Smooth muscle cell (in vitro differentiated cells): ENCODE data around the gene VAMP3. TPM values are rescaled to one million over a fixed set of nuclear protein-coding genes. Genes with fewer than 3 reads are reported as not detected.

Experiments used
- DNase-seq: peaks from one replicate; lab custom pipeline; 2025; ENCODE audit not compliant: unreplicated experiment; lab: John Stamatoyannopoulos, UW
- H2AFZ ChIP-seq: fragments of 200-600 bp; sonication (generic); 2 replicates; pipeline ENCODE4 v1.6.0; 2016; ENCODE audit warnings: antibody characterized with exemption, low read depth, mild to moderate bottlenecking
- H3F3A ChIP-seq: fragments of 200-600 bp; sonication (generic); 2 replicates; pipeline ENCODE4 v1.6.0; 2017; ENCODE audit warnings: antibody characterized with exemption, low read depth
- H3K27ac ChIP-seq: fragments of 200-600 bp; sonication (generic); 2 replicates; pipeline ENCODE4 v1.5.1; 2016; ENCODE audit warnings: low read depth, mild to moderate bottlenecking
- H3K27me3 ChIP-seq: fragments of 200-600 bp; sonication (generic); 2 replicates; pipeline ENCODE4 v1.6.1; 2016; ENCODE audit warnings: low read depth, mild to moderate bottlenecking
- H3K36me3 ChIP-seq: fragments of 200-600 bp; sonication (generic); 2 replicates; pipeline ENCODE4 v1.5.1; 2016; ENCODE audit warnings: low read depth
- H3K4me1 ChIP-seq: fragments of 200-600 bp; sonication (generic); 2 replicates; pipeline ENCODE4 v1.5.1; 2016; ENCODE audit warnings: low read depth
- H3K4me2 ChIP-seq: fragments of 200-600 bp; sonication (generic); 2 replicates; pipeline ENCODE4 v1.6.0; 2016; ENCODE audit warnings: mild to moderate bottlenecking
- H3K4me3 ChIP-seq: fragments of 200-600 bp; sonication (generic); 2 replicates; pipeline ENCODE4 v1.5.1; 2016; ENCODE audit warnings: mild to moderate bottlenecking
- H3K79me2 ChIP-seq: fragments of 200-600 bp; sonication (generic); 2 replicates; pipeline ENCODE4 v1.6.0; 2016; ENCODE audit warnings: low read depth, mild to moderate bottlenecking
- H3K9ac ChIP-seq: fragments of 200-600 bp; sonication (generic); 2 replicates; pipeline ENCODE4 v1.6.0; 2016; ENCODE audit warnings: low read depth
- H3K9me3 ChIP-seq: fragments of 200-600 bp; sonication (generic); replicated peaks from 2 replicates; pipeline ENCODE4 v1.5.1; 2016; ENCODE audit warnings: low read depth
- H4K20me1 ChIP-seq: fragments of 200-600 bp; sonication (generic); 2 replicates; pipeline ENCODE4 v1.6.0; 2016; ENCODE audit warnings: low read depth
- WGBS: methylation state at CpG from one replicate; pipeline ENCODE4 v1.1.7; 2016; ENCODE audit warnings: low lambda C conversion rate; 5-methylcytosine and 5-hydroxymethylcytosine counted together
- polyA plus RNA-seq: library from polyadenylated mRNA; unstranded; fragments of >200 nt; fragmentation: Nextera tagmentation; extraction: Ambion mirVana; gene quantifications from 2 replicates; pipeline ENCODE4 v1.2.1, GENCODE V29; 2016
- total RNA-seq: library from RNA; depleted of rRNA; stranded (reverse); fragments of >200 nt; gene quantifications from 2 replicates; pipeline ENCODE4 v1.2.3, GENCODE V29; 2014
- TF ChIP-seq, protein P1 (sequence below): fragments of 200-600 bp; sonication (generic); IDR thresholded peaks from 2 replicates; pipeline ENCODE4 v1.5.1; 2017; ENCODE audit warnings: borderline replicate concordance, mild to moderate bottlenecking, antibody characterized with exemption; ENCODE audit not compliant: insufficient read depth, poor library complexity, severe bottlenecking

The VAMP3 gene
- total and polyA plus RNA-seq, 2 experiments from 2014 or later: 97.4 to 146 TPM

DNA sequence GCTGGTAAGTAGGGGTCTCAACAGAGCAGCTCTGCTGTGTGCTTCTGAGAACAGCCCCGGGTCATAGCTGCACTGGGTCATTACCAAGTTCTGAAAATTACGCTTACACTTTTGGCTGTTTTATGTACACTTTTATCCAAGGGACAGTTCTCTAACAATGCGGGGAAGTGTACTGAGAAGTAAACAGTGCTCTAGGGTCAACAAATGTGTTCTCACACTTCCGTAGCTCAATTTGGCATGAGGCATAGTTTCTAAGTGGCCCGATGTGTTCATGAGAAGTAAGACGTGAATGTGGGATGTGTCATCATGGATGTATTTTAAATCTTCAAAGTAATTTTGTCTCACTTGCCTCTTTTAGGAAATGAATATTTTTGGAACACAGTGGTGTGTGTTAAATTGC is 10.9 kb upstream of the VAMP3 start:
- no peak for DNase-seq
- WGBS: 93% methylated on average over 6 of the region's 6 CpGs
- TF ChIP-seq, protein P1, sequence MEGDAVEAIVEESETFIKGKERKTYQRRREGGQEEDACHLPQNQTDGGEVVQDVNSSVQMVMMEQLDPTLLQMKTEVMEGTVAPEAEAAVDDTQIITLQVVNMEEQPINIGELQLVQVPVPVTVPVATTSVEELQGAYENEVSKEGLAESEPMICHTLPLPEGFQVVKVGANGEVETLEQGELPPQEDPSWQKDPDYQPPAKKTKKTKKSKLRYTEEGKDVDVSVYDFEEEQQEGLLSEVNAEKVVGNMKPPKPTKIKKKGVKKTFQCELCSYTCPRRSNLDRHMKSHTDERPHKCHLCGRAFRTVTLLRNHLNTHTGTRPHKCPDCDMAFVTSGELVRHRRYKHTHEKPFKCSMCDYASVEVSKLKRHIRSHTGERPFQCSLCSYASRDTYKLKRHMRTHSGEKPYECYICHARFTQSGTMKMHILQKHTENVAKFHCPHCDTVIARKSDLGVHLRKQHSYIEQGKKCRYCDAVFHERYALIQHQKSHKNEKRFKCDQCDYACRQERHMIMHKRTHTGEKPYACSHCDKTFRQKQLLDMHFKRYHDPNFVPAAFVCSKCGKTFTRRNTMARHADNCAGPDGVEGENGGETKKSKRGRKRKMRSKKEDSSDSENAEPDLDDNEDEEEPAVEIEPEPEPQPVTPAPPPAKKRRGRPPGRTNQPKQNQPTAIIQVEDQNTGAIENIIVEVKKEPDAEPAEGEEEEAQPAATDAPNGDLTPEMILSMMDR: no peak

DNA sequence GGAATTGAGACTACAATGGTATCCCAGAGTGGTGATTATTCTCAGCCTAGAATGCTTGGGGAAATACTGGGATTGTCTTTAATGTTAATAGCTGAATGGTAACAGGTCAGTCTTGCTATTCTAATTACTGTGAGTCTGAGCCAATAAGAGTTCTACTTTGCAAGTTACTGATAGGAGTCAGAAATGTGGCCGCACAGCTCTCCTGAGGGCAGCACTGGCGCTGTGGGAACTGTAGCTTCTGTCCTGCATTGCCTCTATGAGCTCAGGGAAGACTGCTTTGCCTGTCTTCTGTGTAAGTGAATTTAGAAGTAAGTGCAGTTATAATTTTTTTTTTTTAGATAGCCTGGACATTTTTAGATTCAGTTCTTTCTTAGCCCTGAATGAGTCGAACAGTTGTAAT is 10.0 kb upstream of the VAMP3 start:
- DNase-seq: no peak

More for the DNA sequence above, 10.9 kb upstream of the VAMP3 start:
- Histone ChIP-seq H3K4me1 (no peaks in the 10 kb centered on the region), H2AFZ (no peak overlapping the region), H3K9ac (no peak overlapping the region), H3K4me3 (no peak overlapping the region), H3F3A (no peaks in the 10 kb centered on the region), H3K4me2 (no peak overlapping the region), H4K20me1 (no peaks in the 10 kb centered on the region), H3K9me3 (no peaks in the 10 kb centered on the region), H3K36me3 (no peaks in the 10 kb centered on the region), H3K79me2 (no peaks in the 10 kb centered on the region), H3K27ac (no peak overlapping the region), H3K27me3 (no peaks in the 10 kb centered on the region)

DNA sequence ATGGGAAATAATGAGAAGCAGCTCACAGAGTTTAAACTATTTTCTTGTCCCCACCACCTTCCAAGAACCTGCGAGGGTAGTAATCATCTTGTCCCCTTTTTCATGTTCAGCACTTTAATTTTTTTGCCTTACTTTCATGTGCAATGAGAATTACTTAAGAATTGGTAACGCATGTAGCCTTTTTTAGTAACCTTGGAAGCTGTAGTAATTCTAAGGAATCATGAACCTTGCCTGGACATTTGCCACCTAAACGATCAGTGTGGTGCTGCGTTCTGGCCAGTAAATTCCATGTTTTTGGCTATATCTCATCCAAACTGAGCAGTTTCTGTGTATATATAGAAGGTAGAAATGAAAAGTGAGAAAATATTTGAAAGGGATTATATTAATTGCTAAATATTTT is 3.9 kb upstream of the VAMP3 start:
- H3K9ac ChIP-seq: no peak overlapping the region
- H2AFZ ChIP-seq: no peak overlapping the region
- peaks cover 15% of the 10 kb centered on the region for H3K4me1 ChIP-seq
- H3K36me3 ChIP-seq: no peaks in the 10 kb centered on the region
- H3K9me3 ChIP-seq: no peaks in the 10 kb centered on the region
- H3K4me3 ChIP-seq: no peak overlapping the region
- peaks cover 7% of the 10 kb centered on the region for H3K79me2 ChIP-seq
- H3K27me3 ChIP-seq: no peaks in the 10 kb centered on the region
- H3F3A ChIP-seq: no peaks in the 10 kb centered on the region
- TF ChIP-seq, protein P1: no peak
- H3K27ac ChIP-seq: no peak overlapping the region
- 93% methylated on average over 4 of the region's 4 CpGs for WGBS
- no peak for DNase-seq
- no peak overlapping the region for H3K4me2 ChIP-seq
- peaks cover 7% of the 10 kb centered on the region for H4K20me1 ChIP-seq

More for the DNA sequence above, 10.0 kb upstream of the VAMP3 start:
- Histone ChIP-seq H3K79me2 (no peaks in the 10 kb centered on the region), H3K27ac (no peak overlapping the region), H3K4me3 (no peak overlapping the region), H3K4me1 (peaks cover 1% of the 10 kb centered on the region), H3K36me3 (no peaks in the 10 kb centered on the region), H3F3A (no peaks in the 10 kb centered on the region), H3K27me3 (no peaks in the 10 kb centered on the region), H2AFZ (no peak overlapping the region), H4K20me1 (no peaks in the 10 kb centered on the region), H3K9me3 (no peaks in the 10 kb centered on the region), H3K9ac (no peak overlapping the region), H3K4me2 (no peak overlapping the region)
- WGBS: 82% methylated on average over 3 of the region's 3 CpGs
- TF ChIP-seq, protein P1: no peak

DNA sequence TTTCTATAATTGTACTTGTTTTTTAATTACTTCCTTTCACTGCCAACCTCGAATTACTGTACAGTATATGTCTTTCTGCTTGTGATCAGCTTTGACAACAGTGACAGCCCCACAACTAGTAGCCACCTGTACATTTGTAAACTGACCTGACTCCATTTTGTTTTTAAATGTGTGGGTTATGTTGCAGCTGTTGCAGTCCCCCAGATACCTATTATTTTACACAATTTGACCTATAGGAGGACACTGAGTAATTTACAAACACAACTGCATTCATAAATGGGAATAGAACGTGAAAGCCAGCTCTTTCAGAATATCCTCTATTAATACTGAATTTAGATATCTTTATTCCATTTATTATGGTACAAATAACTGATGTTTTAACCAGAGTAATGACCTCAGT is 2.5 kb upstream of the VAMP3 start:
- Histone ChIP-seq H3K27ac (no peak overlapping the region), H3K4me2 (no peak overlapping the region), H3K36me3 (no peaks in the 10 kb centered on the region), H3F3A (no peaks in the 10 kb centered on the region), H3K4me1 (peaks cover 20% of the 10 kb centered on the region), H3K79me2 (peaks cover 21% of the 10 kb centered on the region), H3K27me3 (no peaks in the 10 kb centered on the region), H3K9me3 (no peaks in the 10 kb centered on the region), H4K20me1 (peaks cover 12% of the 10 kb centered on the region), H3K4me3 (no peak overlapping the region), H2AFZ (no peak overlapping the region), H3K9ac (no peak overlapping the region)
- DNase-seq: no peak
- WGBS: 75% methylated on average over 2 of the region's 2 CpGs
- TF ChIP-seq, protein P1: no peak
